ENCODE data around the gene TRABD2A.

Gene TRABD2A

GRCh38 chr2:84904717-84905174 is 23.9 kb upstream of the TRABD2A start:
- peak; percentile 67 for DNase-seq

GRCh38 chr2:84904151-84904550 is 23.3 kb upstream of the TRABD2A start:
- no peak for DNase-seq

- DNase-seq = no peak
Measured at GRCh38 chr2:84902526-84902925, 21.6 kb upstream of the TRABD2A start.

- DNase-seq = no peak
Measured at GRCh38 chr2:84901593-84902120, 20.8 kb upstream of the TRABD2A start.

GRCh38 chr2:84900971-84901370 is 20.1 kb upstream of the TRABD2A start:
- no peak for DNase-seq

GRCh38 chr2:84899304-84900204 is 18.7 kb upstream of the TRABD2A start:
- no peak for DNase-seq

GRCh38 chr2:84897773-84898172 is 16.9 kb upstream of the TRABD2A start:
- DNase-seq = no peak

GRCh38 chr2:84896567-84896966 is 15.7 kb upstream of the TRABD2A start:
- no peak for DNase-seq

- no peak for DNase-seq
Measured at GRCh38 chr2:84894758-84895520, 14.1 kb upstream of the TRABD2A start.

GRCh38 chr2:84894131-84894586 is 13.3 kb upstream of the TRABD2A start:
- DNase-seq = no peak

- DNase-seq = no peak
Measured at GRCh38 chr2:84891355-84892010, 10.6 kb upstream of the TRABD2A start.

GRCh38 chr2:84889332-84889731 is 8.4 kb upstream of the TRABD2A start:
- no peak for DNase-seq

- DNase-seq = peak; percentile 79
Measured at GRCh38 chr2:84888401-84889276, 7.8 kb upstream of the TRABD2A start.

- no peak for DNase-seq
Measured at GRCh38 chr2:84886791-84887190, 5.9 kb upstream of the TRABD2A start.

GRCh38 chr2:84885111-84885510 is 4.2 kb upstream of the TRABD2A start:
- no peak for DNase-seq

- DNase-seq = no peak
Measured at GRCh38 chr2:84884449-84884848, 3.6 kb upstream of the TRABD2A start.

GRCh38 chr2:84882775-84883550 is 2.1 kb upstream of the TRABD2A start:
- DNase-seq = no peak

GRCh38 chr2:84882414-84882738 is 1.5 kb upstream of the TRABD2A start:
- DNase-seq = no peak

- DNase-seq = peak; percentile 89
Measured at GRCh38 chr2:84881581-84882413, 913 bp upstream of the TRABD2A start.

- DNase-seq = no peak
Measured at GRCh38 chr2:84880395-84880644, 564 bp downstream of the TRABD2A start.

All from hematopoietic multipotent progenitor cell treated with erythropoietin and hydrocortisone succinate and interleukin-3 and kit ligand, for 6 days (in vitro differentiated cells).